ENCODE measurements around the gene CACNG7. TPM values are rescaled to one million over a fixed set of nuclear protein-coding genes. Genes with fewer than 3 reads are reported as not detected.

Gene CACNG7
- total RNA-seq, 1 experiment from 2014 or later, result 22.7 TPM

- H3K18ac ChIP-seq (ENCODE audit: insufficient read length, low read depth, low read length), result no peak overlapping the region
- H2AFZ ChIP-seq (ENCODE audit: low read length), result no peak overlapping the region
- no peak overlapping the region for H2BK12ac ChIP-seq (ENCODE audit: insufficient read length, low read depth, low read length)
- peaks cover 19% of the 10 kb centered on the region for H3K23me2 ChIP-seq (ENCODE audit: insufficient read length, low read depth, low read length, poor library complexity, severe bottlenecking)
- no peaks in the 10 kb centered on the region for H3K79me2 ChIP-seq (ENCODE audit: insufficient read depth, low read length)
- no peak overlapping the region for H4K5ac ChIP-seq (ENCODE audit: insufficient read length, low read depth, low read length)
- no peaks in the 10 kb centered on the region for H3K27me3 ChIP-seq (ENCODE audit: insufficient read depth, low read length)
- H2BK120ac ChIP-seq (ENCODE audit: low read depth, low read length, poor library complexity, severe bottlenecking), result no peak overlapping the region
- no peak overlapping the region for H4K91ac ChIP-seq (ENCODE audit: insufficient read length, low read depth, low read length)
- H3K4me3 Mint-ChIP-seq, result peak overlapping the region; percentile 58 to 76; a peak in 2 of 5 replicates
- H3K4me1 Mint-ChIP-seq, result peaks cover 20 to 34% of the 10 kb centered on the region in 2 experiments
- H3K27ac Mint-ChIP-seq, result peak overlapping the region in 1 of 3 experiments; percentile 60; a peak in 2 of 7 replicates
- peaks cover 0 to 10% (median 8%) of the 10 kb centered on the region in 3 experiments; a peak in 5 of 7 replicates for H3K36me3 Mint-ChIP-seq (ENCODE audit: insufficient read depth in 1 of 3, low read depth in 3 of 3)
- no peaks in the 10 kb centered on the region for H3K79me1 ChIP-seq (ENCODE audit: insufficient read depth, low read depth, low read length, poor library complexity, severe bottlenecking)
- no peaks in the 10 kb centered on the region for H4K20me1 ChIP-seq (ENCODE audit: control insufficient read depth, insufficient read depth, insufficient read length)
- H3K4ac ChIP-seq (ENCODE audit: low read depth, low read length), result no peak overlapping the region
- H3K27me3 Mint-ChIP-seq (ENCODE audit: low read depth), result peaks cover 3% of the 10 kb centered on the region
- no CpG with 5 or more reads among the region's 4 CpGs for WGBS (ENCODE audit: extremely low coverage, insufficient read length, low lambda C conversion rate)
- no peak overlapping the region for H3K23ac ChIP-seq (ENCODE audit: insufficient read length, low read depth, low read length)
- H3K4me2 ChIP-seq (ENCODE audit: insufficient read depth, insufficient read length, low read length), result peak overlapping the region; percentile 32
- no peak overlapping the region for H3K27ac ChIP-seq (ENCODE audit: insufficient read length, low read depth, low read length)
- no peak overlapping the region for H3T11ph ChIP-seq (ENCODE audit: low read length)
- no peak for DNase-seq
- H2AK5ac ChIP-seq (ENCODE audit: insufficient read length, low read length), result no peak overlapping the region
- H2BK15ac ChIP-seq (ENCODE audit: low read depth, low read length), result no peak overlapping the region
- H3K14ac ChIP-seq (ENCODE audit: insufficient read depth, low read length), result no peak overlapping the region
- no peak overlapping the region for H2BK20ac ChIP-seq (ENCODE audit: low read depth, low read length, poor library complexity, severe bottlenecking)
- no peak overlapping the region for H2BK5ac ChIP-seq (ENCODE audit: insufficient read length, low read length)
- H3K4me1 ChIP-seq (ENCODE audit: insufficient read depth, low read length), result peaks cover 4% of the 10 kb centered on the region; the same call in 1 of the 2 replicates
- no peaks in the 10 kb centered on the region; a peak in 2 of 5 replicates for H3K9me3 Mint-ChIP-seq
- H3K9me3 ChIP-seq (ENCODE audit: control insufficient read depth, low read depth, low read length), result no peaks in the 10 kb centered on the region
- H3K56ac ChIP-seq (ENCODE audit: insufficient read length, low read depth, low read length), result no peak overlapping the region
- H4K8ac ChIP-seq (replicated peaks; ENCODE audit: insufficient read length, low read depth, low read length), result no peak overlapping the region
- TF ChIP-seq CTCF (conservative IDR thresholded peaks at IDR 0.05), result no peak
- no peak overlapping the region for H3K9ac ChIP-seq (ENCODE audit: extremely low read depth, insufficient read length, low read length)
Observed at GRCh38 chr19:53944933-53945332, 35.9 kb downstream of the CACNG7 start.
